H1 (cell line): ENCODE results near the gene FBXL16. TPM values are rescaled to one million over a fixed set of nuclear protein-coding genes. Genes with fewer than 3 reads are reported as not detected.

Experiments
- CHD1 ChIP-seq: IDR thresholded peaks from 2 replicates; pipeline ENCODE4 v1.6.1; 2012; ENCODE audit warnings: low read depth, low read length, improper control_type of control experiment
- GABPA ChIP-seq: IDR thresholded peaks from 2 replicates; pipeline ENCODE4 v1.6.1; 2011; ENCODE audit warnings: mild to moderate bottlenecking, low read length, moderate library complexity, borderline replicate concordance; ENCODE audit not compliant: insufficient read depth
- POLR2AphosphoS5 ChIP-seq: IDR thresholded peaks from 2 replicates; pipeline ENCODE4 v1.6.1; 2011; ENCODE audit warnings: low read depth, low read length
- RAD21 ChIP-seq, 2 experiments: IDR thresholded peaks in 1 of 2; conservative IDR thresholded peaks in 1 of 2; 2 replicates each; pipeline ENCODE4 v1.6.1; 2011; ENCODE audit warnings: low read depth in 2 of 2, low read length in 2 of 2, improper control_type of control experiment in 1 of 2, inconsistent platforms in 1 of 2, mild to moderate bottlenecking in 1 of 2, moderate library complexity in 1 of 2
- RBBP5 ChIP-seq: IDR thresholded peaks from 2 replicates; pipeline ENCODE4 v1.7.1; 2012; ENCODE audit warnings: low read depth, mild to moderate bottlenecking, inconsistent platforms, low read length, moderate library complexity, borderline replicate concordance
- SRF ChIP-seq: IDR thresholded peaks from 2 replicates; pipeline ENCODE4 v1.6.1; 2011; ENCODE audit warnings: mild to moderate bottlenecking, low read depth, low read length, moderate library complexity
- polyA plus RNA-seq, 7 experiments: library from polyadenylated mRNA; depleted of rRNA in 3 of 7; stranded (reverse) in 5 of 7; unstranded in 2 of 7; fragments of >200 nt in 5 of 7; fragments of 200-250 nt in 2 of 7; gene quantifications; 1 replicate in 5 of 7; 2 replicates in 1 of 7; 4 replicates in 1 of 7; pipeline versions ENCODE4 v1.2.1 to v1.2.3, GENCODE V29; 2011 to 2013; ENCODE audit warnings: missing spikeins in 2 of 7, mixed read lengths in 2 of 7
- total RNA-seq: library from RNA; stranded (reverse); fragmentation: NEBNext Ultra II Directional; extraction: Animal tissue kit (Norgen Biotek cat#: 25700); gene quantifications from 2 replicates; pipeline ENCODE4 v1.2.1, GENCODE V29; 2021

Gene FBXL16
- total and polyA plus RNA-seq, 2 of the 8 experiments (the other 6 are each of a cell fraction or from before 2014, with no cell fraction given): 12.5 to 12.8 TPM

- TF ChIP-seq POLR2AphosphoS5 (no peak), GABPA (no peak), CHD1 (no peak), RAD21 (IDR thresholded peaks at IDR 0.05 in 1 of 2, conservative IDR thresholded peaks at IDR 0.05 in 1 of 2; ENCODE audit: low read depth in 2 of 2, low read length in 2 of 2) (no peak), SRF (no peak), RBBP5 (no peak)
- TF ChIP-seq, all 59 proteins: peak for 0
Observed at GRCh38 chr16:708019-708418, 2.4 kb upstream of the FBXL16 start (continued).
